Gastroesophageal sphincter (tissue), 3 donors: ENCODE data around the gene LIF.

Experiments used
- CTCF ChIP-seq, 4 experiments: fragments of 200-600 bp in 2 of 4; fragments of 450-650 bp in 2 of 4; sonication (generic) in 1 of 4; IDR thresholded peaks; one replicate each; pipeline ENCODE4 v1.5.1; 2017 to 2019; ENCODE audit warnings: antibody characterized with exemption in 4 of 4, mild to moderate bottlenecking in 2 of 4, moderate library complexity in 2 of 4
- POLR2A ChIP-seq, 2 donors: fragments of 450-650 bp; IDR thresholded peaks; one replicate each; pipeline ENCODE4 v1.6.1; 2017; ENCODE audit warnings: antibody characterized with exemption in 2 of 2, mild to moderate bottlenecking in 2 of 2, moderate library complexity in 1 of 2

DNA sequence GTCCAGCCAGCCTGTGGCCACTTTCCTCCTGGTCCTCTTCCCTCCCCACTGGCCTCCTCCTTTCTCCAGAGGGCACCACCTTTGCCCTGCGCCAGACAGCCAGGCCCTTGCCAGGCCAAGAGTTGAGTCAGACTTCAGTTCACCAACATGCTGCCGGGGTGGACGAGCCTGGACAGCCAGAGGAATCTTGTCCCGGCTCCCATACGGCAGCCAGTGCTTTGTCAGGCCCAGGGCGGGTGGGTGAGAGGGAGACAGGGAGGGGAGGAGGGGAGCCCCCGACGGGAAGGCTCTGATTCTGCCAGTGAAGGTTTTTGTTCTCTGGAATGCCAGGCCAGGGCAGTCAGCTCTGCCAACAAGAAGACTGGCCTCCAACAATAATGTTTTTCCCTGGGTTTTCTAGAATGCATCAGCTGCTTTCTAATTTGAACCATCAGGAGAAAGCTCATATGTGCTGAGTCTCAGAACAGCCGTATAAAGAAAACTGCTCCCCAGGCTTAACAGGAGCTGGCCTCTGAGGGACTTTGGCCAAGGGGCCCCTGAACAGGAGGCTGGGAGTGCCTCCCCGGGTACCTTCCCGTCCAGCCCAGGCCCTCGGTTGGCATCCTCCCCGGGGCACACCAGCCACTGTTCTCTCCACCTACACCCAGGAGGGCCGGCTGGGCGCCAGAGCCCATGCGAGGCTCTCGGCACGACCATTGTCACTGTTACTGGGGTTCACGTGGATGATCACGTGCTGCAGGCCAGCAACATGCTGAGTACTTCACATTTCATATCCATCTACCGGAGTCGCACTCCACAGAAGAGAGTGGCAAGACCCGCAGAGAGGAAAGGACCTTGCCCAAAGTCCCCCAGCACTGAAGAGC lies 28.6 kb downstream of the LIF start:
- TF ChIP-seq CTCF (IDR thresholded peaks at IDR 0.05) = no peak
- no peak for TF ChIP-seq POLR2A (IDR thresholded peaks at IDR 0.05)
